ENCODE measurements around the gene ENKD1. TPM values are rescaled to one million over a fixed set of nuclear protein-coding genes. Genes with fewer than 3 reads are reported as not detected.

ENKD1 gene
- total RNA-seq, 2 donors from 2014 or later: 9.2 to 12.3 TPM

DNA sequence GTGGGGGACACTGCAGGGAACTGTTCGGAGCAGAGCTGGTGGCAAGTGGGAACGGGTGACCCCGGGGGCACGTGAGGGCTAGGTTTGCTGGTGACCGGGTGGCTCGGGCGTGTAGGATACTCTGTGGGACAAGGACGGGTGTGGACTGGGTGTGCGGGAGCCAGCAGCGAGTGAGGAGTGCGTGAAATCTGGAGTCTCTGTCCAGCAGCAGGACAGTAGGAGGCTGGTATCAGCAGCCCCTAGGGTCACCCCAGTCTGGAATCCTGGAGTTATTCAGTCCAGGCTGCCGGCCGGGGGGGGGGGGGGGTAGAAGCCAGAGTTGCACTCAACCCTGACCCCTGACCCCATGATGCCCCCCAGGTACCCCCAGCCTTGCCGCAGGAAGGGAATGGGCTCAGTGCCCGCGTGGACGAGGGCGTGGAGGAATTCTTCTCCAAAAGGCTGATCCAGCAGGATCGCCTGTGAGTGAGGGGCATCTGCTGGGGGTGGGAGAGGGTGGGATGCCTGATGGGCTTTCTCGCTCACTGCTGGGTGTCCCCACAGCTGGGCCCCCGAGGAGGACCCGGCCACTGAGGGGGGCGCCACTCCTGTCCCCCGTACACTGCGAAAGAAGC is 12.7 kb downstream of the ENKD1 start:
- TF ChIP-seq CTCF (IDR thresholded peaks at IDR 0.05): no peak
- no peaks in the 10 kb centered on the region for H3K36me3 ChIP-seq
- H3K27ac ChIP-seq: no peak overlapping the region
- H3K27me3 ChIP-seq: peaks cover 5 to 12% of the 10 kb centered on the region in 2 donors
- no peaks in the 10 kb centered on the region for H3K9me3 ChIP-seq
- peaks cover 0 to 22% of the 10 kb centered on the region in 2 donors for H3K4me1 ChIP-seq
- H3K4me3 ChIP-seq: peak overlapping the region in 1 of 2 donors; percentile 48
- DNase-seq (ENCODE audit: low spot score): no peak

GRCh38 chr16:67653128-67653788 is 13.3 kb downstream of the ENKD1 start:
- H3K36me3 ChIP-seq: no peaks in the 10 kb centered on the region
- peak overlapping the region; percentile 28 to 48 for H3K4me3 ChIP-seq
- peaks cover 0 to 22% of the 10 kb centered on the region in 2 donors for H3K4me1 ChIP-seq
- no peaks in the 10 kb centered on the region for H3K9me3 ChIP-seq
- peaks cover 8 to 18% of the 10 kb centered on the region in 2 donors for H3K27me3 ChIP-seq
- H3K27ac ChIP-seq: no peak overlapping the region
- TF ChIP-seq CTCF (IDR thresholded peaks at IDR 0.05): no peak
- no peak for DNase-seq (ENCODE audit: low spot score)

DNA sequence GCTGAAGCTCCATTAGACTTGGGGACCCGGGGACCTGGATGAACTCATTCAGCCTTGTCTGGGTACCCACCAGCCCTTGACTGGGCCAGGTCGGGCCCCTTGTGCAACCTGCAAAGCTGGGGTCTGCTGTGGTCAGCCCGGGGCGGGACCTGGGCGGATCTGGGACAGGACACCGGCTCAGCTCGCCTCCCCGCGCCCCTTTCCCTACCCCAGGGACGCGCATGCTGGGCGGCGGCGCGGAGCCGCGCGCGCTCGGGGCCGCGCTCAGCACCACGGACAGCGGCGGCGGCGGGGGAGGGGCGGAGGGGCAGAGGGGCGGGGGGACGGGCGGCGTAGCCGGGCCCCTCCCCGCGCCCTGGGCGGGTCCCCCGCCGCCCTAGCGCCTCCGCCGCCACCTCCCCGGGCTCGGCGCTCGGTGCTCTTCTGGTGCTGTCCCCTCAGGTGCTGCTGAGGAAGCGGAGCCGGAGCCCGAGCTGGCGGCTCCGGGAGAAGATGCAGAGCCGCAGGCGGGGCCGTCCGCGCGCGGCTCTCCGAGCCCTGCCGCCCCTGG is 13.9 kb downstream of the ENKD1 start:
- Histone ChIP-seq H3K27ac (no peak overlapping the region), H3K9me3 (no peaks in the 10 kb centered on the region), H3K36me3 (no peaks in the 10 kb centered on the region), H3K4me1 (peaks cover 0 to 24% of the 10 kb centered on the region in 2 donors), H3K27me3 (peaks cover 8 to 24% of the 10 kb centered on the region in 2 donors), H3K4me3 (peak overlapping the region; percentile 28 to 48)
- TF ChIP-seq CTCF (IDR thresholded peaks at IDR 0.05): no peak
- DNase-seq (ENCODE audit: low spot score): no peak

GRCh38 chr16:67651847-67652246 is 14.7 kb downstream of the ENKD1 start:
- Histone ChIP-seq H3K36me3 (no peaks in the 10 kb centered on the region), H3K4me3 (no peak overlapping the region), H3K9me3 (no peaks in the 10 kb centered on the region), H3K4me1 (peaks cover 0 to 24% of the 10 kb centered on the region in 2 donors), H3K27ac (no peak overlapping the region), H3K27me3 (peaks cover 8 to 24% of the 10 kb centered on the region in 2 donors)
- no peak for TF ChIP-seq CTCF (IDR thresholded peaks at IDR 0.05)
- DNase-seq (ENCODE audit: low spot score): no peak

DNA sequence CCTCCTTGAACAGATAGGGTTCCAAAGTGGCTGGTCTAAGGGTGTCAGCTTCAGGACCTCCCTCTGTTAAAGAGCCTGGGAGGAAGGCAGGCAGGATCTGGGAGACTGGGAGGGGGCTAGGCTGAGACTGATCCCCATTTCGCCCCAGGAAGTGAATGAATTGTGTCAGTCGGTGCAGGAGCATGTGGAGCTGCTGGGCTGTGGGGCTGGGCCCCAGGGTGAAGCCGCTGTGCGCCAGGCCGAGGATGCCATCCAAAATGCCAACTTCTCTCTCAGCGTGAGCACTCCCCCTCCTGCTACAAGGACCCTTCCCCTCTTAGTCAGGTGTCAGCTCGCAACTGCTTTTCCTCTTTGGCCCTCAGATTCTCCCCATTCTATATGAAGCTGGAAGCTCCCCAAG is 15.5 kb downstream of the ENKD1 start:
- no peak for DNase-seq (ENCODE audit: low spot score)
- no peak overlapping the region for H3K27ac ChIP-seq
- H3K4me1 ChIP-seq: peaks cover 0 to 24% of the 10 kb centered on the region in 2 donors
- H3K27me3 ChIP-seq: peaks cover 8 to 24% of the 10 kb centered on the region in 2 donors
- H3K36me3 ChIP-seq: no peaks in the 10 kb centered on the region
- no peak overlapping the region for H3K4me3 ChIP-seq
- no peak for TF ChIP-seq CTCF (IDR thresholded peaks at IDR 0.05)
- H3K9me3 ChIP-seq: no peaks in the 10 kb centered on the region
